HL-60 (cell line): ENCODE data around the gene TGFBI.
"Not testable (repeated sequence)": the region's sequence is repeated elsewhere in the genome, so short reads cannot be mapped to it uniquely, and the experiment has no call there.

ENCODE experiments used
- DNase-seq, 2 experiments: peaks; one replicate each; pipeline ENCODE4 v3.0.0-alpha.2; 2010 to 2020; ENCODE audit warnings: low read depth in 1 of 2, low spot score in 1 of 2
- H3K27ac ChIP-seq: fragments of 250-450 bp; sonication (Bioruptor Pico); replicated peaks from 2 replicates; pipeline ENCODE4 v1.5.1; 2020; ENCODE audit warnings: mild to moderate bottlenecking, moderate library complexity
- H3K27me3 ChIP-seq: fragments of 250-450 bp; sonication (Bioruptor Pico); 2 replicates; pipeline ENCODE4 v1.5.1; 2021; ENCODE audit warnings: mild to moderate bottlenecking, moderate library complexity; ENCODE audit not compliant: insufficient read depth, poor library complexity, severe bottlenecking
- H3K4me3 ChIP-seq: replicated peaks from 2 replicates; pipeline ENCODE4 v1.5.1; 2011; ENCODE audit warnings: mild to moderate bottlenecking, control low read depth, low read length; ENCODE audit not compliant: insufficient read depth
- GABPA ChIP-seq: IDR thresholded peaks from 2 replicates; pipeline ENCODE4 v1.6.1; 2012; ENCODE audit warnings: low read depth
- POLR2AphosphoS5 ChIP-seq: IDR thresholded peaks from 2 replicates; pipeline ENCODE4 v1.6.1; 2012; ENCODE audit warnings: low read depth
- SPI1 ChIP-seq: IDR thresholded peaks from 2 replicates; pipeline ENCODE4 v1.6.1; 2012; ENCODE audit warnings: low read depth, mild to moderate bottlenecking, borderline replicate concordance
- TF ChIP-seq, protein P1 (sequence below): IDR thresholded peaks from 2 replicates; pipeline ENCODE4 v1.6.1; 2012; ENCODE audit warnings: low read depth; ENCODE audit not compliant: insufficient replicate concordance
- TF ChIP-seq, protein P2 (sequence below): IDR thresholded peaks from one replicate; pipeline ENCODE4 v1.5.1; 2011; ENCODE audit warnings: low read length, control low read depth, inconsistent platforms; ENCODE audit not compliant: insufficient read depth

Gene TGFBI

DNA sequence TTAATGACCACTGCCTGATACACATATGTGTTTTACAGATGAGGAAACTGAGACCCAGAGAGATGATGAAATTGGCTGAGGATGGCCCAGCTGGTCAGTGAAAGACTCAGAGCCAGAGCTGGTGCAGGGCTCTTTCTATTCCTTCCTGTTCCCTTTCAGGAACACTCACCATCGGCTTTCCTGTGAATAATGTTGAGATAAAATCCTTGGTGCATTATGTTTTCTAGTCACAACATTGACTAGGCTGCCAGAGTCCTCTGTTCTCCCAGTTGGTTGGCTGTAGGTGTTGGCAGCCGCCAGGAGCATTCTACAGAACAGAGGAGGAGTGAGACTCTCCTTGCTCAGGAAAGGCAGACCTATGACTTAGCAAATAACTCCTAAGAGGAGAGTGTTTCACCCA is 14.8 kb downstream of the TGFBI start:
- no peak overlapping the region for H3K27ac ChIP-seq
- TF ChIP-seq, protein P1, sequence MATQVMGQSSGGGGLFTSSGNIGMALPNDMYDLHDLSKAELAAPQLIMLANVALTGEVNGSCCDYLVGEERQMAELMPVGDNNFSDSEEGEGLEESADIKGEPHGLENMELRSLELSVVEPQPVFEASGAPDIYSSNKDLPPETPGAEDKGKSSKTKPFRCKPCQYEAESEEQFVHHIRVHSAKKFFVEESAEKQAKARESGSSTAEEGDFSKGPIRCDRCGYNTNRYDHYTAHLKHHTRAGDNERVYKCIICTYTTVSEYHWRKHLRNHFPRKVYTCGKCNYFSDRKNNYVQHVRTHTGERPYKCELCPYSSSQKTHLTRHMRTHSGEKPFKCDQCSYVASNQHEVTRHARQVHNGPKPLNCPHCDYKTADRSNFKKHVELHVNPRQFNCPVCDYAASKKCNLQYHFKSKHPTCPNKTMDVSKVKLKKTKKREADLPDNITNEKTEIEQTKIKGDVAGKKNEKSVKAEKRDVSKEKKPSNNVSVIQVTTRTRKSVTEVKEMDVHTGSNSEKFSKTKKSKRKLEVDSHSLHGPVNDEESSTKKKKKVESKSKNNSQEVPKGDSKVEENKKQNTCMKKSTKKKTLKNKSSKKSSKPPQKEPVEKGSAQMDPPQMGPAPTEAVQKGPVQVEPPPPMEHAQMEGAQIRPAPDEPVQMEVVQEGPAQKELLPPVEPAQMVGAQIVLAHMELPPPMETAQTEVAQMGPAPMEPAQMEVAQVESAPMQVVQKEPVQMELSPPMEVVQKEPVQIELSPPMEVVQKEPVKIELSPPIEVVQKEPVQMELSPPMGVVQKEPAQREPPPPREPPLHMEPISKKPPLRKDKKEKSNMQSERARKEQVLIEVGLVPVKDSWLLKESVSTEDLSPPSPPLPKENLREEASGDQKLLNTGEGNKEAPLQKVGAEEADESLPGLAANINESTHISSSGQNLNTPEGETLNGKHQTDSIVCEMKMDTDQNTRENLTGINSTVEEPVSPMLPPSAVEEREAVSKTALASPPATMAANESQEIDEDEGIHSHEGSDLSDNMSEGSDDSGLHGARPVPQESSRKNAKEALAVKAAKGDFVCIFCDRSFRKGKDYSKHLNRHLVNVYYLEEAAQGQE: no peak
- TF ChIP-seq POLR2AphosphoS5: no peak
- TF ChIP-seq GABPA: no peak
- TF ChIP-seq, protein P2, sequence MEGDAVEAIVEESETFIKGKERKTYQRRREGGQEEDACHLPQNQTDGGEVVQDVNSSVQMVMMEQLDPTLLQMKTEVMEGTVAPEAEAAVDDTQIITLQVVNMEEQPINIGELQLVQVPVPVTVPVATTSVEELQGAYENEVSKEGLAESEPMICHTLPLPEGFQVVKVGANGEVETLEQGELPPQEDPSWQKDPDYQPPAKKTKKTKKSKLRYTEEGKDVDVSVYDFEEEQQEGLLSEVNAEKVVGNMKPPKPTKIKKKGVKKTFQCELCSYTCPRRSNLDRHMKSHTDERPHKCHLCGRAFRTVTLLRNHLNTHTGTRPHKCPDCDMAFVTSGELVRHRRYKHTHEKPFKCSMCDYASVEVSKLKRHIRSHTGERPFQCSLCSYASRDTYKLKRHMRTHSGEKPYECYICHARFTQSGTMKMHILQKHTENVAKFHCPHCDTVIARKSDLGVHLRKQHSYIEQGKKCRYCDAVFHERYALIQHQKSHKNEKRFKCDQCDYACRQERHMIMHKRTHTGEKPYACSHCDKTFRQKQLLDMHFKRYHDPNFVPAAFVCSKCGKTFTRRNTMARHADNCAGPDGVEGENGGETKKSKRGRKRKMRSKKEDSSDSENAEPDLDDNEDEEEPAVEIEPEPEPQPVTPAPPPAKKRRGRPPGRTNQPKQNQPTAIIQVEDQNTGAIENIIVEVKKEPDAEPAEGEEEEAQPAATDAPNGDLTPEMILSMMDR: no peak
- TF ChIP-seq SPI1: no peak
- H3K27me3 ChIP-seq: no peaks in the 10 kb centered on the region
- no peak overlapping the region for H3K4me3 ChIP-seq
- DNase-seq: no peak

DNA sequence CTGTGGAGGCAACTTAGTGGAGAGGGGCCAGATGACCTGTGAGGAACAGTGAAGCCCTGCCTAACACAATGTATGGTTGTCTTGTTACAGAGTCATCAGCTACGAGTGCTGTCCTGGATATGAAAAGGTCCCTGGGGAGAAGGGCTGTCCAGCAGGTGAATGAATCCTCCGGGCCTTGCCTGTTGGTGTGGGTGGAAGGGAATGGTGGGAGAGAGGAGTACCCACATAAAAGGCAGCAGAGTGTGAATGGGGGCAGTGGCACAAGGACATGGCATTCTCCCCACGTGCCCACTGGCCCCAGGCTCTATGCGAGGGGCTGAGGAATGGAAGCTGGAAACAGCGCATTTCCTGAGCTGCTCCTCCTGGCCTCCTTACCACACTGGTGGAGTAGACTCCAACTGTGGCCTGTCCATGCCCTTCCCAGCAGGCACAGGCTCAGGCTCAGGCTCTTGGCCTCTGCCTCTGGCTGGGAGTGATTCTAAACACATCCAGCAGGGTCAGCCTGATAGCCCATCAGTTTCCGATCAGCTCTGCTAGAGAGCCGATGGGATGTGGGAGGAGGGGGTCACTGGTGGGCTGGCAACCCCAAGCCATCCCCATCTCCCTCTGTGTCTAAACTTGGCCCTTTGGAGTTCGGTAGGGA is 15.3 kb downstream of the TGFBI start:
- H3K27ac ChIP-seq: no peak overlapping the region
- DNase-seq: no peak
- H3K4me3 ChIP-seq: no peak overlapping the region
- no peaks in the 10 kb centered on the region for H3K27me3 ChIP-seq
- TF ChIP-seq SPI1 (no peak), POLR2AphosphoS5 (no peak), GABPA (no peak)
- TF ChIP-seq, protein P2: no peak
- TF ChIP-seq, protein P1: no peak

DNA sequence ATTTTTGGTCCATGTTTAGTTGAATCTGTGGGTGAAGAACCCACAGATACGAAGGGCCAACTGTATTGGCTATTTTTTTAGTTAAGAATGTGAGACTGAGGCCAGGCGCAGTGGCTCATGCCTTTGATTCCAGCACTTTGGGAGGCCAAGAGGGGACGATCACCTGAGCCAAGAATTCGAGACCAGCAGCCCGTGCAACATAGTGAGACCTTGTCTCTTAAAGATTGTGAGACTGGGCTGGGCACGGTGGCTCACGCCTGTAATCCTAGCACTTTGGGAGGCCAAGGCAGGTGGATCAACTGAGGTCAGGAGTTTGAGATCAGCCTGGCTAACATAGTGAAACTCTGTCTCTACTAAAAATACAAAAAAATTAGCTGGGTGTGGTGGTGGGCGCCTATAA is 16.2 kb downstream of the TGFBI start:
- not testable (repeated sequence) for H3K4me3 ChIP-seq, DNase-seq, H3K27me3 ChIP-seq, H3K27ac ChIP-seq

DNA sequence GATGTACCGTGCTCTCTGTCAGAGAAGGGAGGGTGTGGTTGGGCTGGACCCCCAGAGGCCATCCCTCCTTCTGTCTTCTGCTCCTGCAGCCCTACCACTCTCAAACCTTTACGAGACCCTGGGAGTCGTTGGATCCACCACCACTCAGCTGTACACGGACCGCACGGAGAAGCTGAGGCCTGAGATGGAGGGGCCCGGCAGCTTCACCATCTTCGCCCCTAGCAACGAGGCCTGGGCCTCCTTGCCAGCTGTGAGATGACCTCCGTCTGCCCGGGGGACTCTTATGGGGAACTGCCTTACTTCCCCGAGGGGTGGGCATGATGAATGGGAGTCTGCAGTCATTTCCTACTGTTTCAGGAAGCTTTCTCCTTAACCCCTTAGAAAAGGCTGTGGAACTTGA is 17.5 kb downstream of the TGFBI start:
- no peak overlapping the region for H3K27ac ChIP-seq
- TF ChIP-seq, protein P2: no peak
- TF ChIP-seq, protein P1: no peak
- TF ChIP-seq SPI1: no peak
- no peak for TF ChIP-seq GABPA
- TF ChIP-seq POLR2AphosphoS5: no peak
- no peaks in the 10 kb centered on the region for H3K27me3 ChIP-seq
- DNase-seq: no peak
- no peak overlapping the region for H3K4me3 ChIP-seq
